HCT116 (cell line): ENCODE data around the gene UBE2E2.

Experiments
- ZNF274 ChIP-seq: fragments of 200-500 bp; sonication (Bioruptor generic); IDR thresholded peaks from 2 replicates; pipeline ENCODE4 v1.6.1; 2014; ENCODE audit warnings: mild to moderate bottlenecking, low read depth, low read length, inconsistent platforms
- TF ChIP-seq, protein P1 (sequence below): IDR thresholded peaks from 2 replicates; pipeline ENCODE4 v1.6.1; 2012

DNA sequence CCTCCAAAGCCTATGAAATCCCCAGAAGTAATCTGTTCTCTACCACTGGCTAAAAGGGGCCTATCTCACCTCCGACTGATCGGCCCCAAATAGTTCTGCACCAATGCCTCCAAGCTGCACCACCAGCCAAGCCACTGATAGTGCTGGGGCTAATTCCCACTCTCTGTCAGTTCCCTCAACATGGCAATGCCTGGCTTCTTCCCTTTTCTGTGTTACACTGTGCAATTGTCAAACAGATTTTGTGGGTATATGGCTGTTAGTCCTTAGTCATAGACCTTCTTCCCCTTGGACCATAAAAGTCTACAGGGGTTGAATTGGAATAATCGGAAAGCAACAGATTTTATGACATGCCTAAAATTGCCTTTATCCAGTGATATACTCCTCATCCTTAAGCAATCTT, 9.3 kb upstream of the UBE2E2 start:
- no peak for TF ChIP-seq ZNF274
- TF ChIP-seq, protein P1, sequence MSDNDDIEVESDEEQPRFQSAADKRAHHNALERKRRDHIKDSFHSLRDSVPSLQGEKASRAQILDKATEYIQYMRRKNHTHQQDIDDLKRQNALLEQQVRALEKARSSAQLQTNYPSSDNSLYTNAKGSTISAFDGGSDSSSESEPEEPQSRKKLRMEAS: no peak
